GM21825 (cell line): ENCODE data around the gene DLG4.
A peak's percentile ranks its signal among the peaks of the same experiment; 100 is the strongest.
"Not testable (repeated sequence)": the region's sequence is repeated elsewhere in the genome, so short reads cannot be mapped to it uniquely, and the experiment has no call there.

ENCODE experiments used
- ATAC-seq: cut with Tn5 transposase; IDR thresholded peaks from one replicate; pipeline ENCODE4 v1.9.1; 2021; ENCODE audit warnings: mild to moderate bottlenecking, moderate library complexity; ENCODE audit not compliant: unreplicated experiment

Gene DLG4

GRCh38 chr17:7249830-7250229 is 30.2 kb upstream of the DLG4 start:
- ATAC-seq, result no peak

DNA sequence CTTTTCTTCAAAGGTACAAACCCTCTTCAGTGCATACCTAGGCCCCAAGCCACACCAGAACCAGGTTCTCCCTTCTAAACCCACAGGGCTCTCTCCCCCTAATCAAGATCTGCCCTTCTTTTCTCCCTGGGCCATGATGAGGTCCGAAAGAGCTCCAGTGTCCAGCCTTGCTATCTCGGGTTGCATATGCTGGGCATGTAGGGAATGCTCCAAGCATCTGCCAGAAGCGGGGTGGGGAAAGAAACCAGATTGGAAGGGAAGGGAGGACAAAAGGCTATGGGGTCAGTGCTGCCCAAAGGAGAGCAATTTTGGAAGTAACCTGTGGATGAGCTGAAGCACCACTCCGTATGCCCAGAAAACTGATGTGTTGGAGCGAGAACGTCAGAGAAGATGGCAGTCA is 29.6 kb upstream of the DLG4 start:
- no peak for ATAC-seq

- no peak for ATAC-seq
These were observed 29.2 kb upstream of the DLG4 start for GRCh38 chr17:7248796-7249195.

DNA sequence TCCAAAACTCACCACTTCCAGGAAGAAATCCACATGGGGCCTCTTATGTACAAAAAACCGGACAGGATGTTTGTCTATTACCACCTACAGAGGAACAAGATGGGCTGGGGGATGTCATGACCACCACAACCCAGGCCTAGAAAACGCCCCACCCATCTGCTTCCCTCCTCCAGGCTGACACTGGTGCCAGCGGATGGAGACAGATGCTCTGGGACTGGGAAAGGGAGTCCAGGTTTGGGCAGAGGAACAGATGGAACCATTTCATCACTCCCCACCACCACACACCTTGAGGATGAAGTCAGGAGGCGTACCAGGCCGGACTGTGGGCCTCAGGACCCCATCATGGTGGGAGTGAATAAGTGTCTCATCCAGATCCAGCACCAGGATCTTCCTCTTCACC is 27.1 kb upstream of the DLG4 start:
- no peak for ATAC-seq

GRCh38 chr17:7243838-7244237 is 24.2 kb upstream of the DLG4 start:
- ATAC-seq, result not testable (repeated sequence)

- ATAC-seq, result no peak
These were observed 23.8 kb upstream of the DLG4 start for GRCh38 chr17:7243453-7243729.

DNA sequence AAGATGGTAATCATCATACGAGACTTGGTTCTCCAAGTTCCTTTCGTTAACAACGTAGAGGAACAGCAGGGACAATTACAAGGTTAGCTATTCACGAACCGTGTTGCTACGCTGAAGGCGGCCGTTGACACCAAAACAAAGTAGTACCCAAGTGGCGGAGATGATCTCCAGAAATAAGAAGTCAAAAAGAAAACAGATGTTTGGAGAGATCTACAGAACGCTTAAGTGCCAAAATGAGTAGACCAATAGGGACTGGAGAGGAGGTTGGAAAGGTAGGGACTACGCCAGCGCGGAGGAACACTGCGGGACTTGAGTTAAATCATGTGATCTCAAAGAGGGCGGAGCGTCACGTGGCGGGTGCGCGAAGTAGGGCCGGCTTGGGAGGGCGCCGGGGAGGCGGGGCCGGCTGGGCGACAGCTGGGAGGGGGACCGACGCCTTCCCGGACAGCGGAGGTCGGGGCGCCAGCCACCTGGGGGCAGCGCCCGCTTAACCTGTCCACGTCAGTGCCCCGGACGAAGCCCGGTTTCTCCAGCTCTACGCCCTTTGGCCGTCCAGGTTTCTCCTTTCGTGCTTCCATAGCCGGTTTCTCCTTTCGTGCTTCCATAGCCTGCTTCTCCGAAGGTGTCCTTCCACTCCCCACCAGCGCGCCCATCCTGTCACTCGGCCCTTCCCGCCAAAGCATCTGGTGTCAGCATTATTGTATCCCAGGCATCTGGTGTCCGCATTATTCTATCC is 23.2 kb upstream of the DLG4 start:
- peak; percentile 37 for ATAC-seq

GRCh38 chr17:7241783-7242716 is 22.4 kb upstream of the DLG4 start, which contains the start of gene GABARAP:
Gene GABARAP, minus strand, starts transcription at chr17:7242449. Its CDS starts 119 bp downstream, at chr17:7242330.
- ATAC-seq, result peak; percentile 28

DNA sequence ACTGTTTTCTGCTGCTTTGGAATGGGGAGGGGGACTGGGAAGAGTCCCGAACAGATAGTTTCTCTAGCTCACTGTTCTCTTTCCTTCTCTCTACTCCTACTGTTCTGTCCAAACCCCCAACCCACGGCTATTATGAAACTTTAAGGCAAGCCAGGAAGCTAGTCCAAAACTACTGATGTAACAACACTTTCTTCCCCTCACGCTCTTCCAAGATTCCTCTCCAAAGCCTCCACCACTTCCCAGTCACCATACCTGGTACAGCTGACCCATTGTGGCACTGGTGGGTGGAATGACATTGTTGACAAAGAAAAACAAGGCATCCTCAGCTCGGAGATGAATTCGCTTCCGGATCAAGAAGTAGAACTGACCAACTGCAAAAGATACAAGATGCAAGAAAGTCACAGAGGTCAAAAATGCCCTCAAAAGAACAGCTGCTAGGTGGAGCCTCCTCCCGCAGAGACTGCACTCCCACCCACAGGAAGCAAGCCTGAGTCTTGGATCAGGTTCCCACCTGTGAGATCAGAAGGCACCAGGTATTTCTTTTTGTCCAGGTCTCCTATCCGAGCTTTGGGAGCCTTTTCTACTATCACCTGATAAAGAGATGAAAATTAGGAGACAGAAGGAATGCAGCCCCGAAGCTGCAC is 21.6 kb upstream of the DLG4 start:
- ATAC-seq, result no peak

DNA sequence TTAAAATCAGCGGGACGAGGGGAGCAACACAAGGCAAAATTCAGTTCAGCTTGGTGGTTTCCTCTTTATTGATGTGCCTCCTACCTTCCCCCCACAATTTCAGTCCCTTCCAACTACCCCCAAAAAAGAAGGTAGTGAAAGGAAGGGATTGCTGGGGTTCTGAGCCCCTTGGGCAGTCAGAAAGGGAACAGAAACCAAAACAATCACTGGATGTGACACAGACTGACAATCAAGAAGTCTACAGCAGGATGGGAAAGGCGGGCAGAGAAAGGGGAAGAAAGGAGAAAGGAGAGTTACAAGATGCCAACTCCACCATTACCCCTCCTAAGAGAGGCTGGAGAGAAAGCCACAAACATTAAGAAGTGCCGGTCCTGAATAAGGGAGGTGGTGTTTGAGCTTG is 20.7 kb upstream of the DLG4 start:
- no peak for ATAC-seq

- peak; percentile 39 for ATAC-seq
These were observed 19.7 kb upstream of the DLG4 start, which contains the start of gene PHF23 for GRCh38 chr17:7239091-7240027. Gene PHF23, minus strand, starts transcription at chr17:7239457. Its CDS starts 178 bp downstream, at chr17:7239279.

DNA sequence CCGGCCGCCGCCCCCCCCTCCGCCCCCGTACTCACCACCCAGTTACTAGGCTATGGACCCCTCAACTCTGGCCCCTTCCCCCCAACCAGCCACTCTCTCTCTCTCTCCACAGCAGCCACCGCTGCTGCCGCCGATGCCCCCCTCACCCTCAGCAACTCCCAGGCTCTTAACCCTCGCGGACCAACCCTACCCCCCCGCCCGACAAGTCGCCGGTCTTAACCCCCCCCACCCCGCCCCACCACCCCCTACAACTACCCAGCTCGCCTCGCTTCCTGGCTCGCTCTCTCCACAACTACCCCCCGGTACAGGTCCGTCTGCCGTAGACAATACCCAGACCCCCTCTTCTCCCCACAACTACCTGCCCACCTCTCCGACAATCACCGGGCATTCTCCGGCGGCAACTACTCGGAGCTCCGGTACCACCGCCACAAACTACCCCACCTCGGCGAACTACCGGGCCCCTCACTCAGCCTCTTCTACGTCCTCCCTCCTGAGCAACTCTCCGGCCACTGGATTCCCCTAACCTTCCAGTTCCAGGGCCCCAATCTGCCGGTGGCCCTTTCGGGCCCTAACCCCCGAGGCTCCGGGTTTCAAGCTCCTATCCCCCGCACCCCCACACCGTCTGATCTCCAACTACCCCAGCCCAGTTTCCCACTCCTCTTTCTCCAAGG is 18.9 kb upstream of the DLG4 start:
- no peak for ATAC-seq

DNA sequence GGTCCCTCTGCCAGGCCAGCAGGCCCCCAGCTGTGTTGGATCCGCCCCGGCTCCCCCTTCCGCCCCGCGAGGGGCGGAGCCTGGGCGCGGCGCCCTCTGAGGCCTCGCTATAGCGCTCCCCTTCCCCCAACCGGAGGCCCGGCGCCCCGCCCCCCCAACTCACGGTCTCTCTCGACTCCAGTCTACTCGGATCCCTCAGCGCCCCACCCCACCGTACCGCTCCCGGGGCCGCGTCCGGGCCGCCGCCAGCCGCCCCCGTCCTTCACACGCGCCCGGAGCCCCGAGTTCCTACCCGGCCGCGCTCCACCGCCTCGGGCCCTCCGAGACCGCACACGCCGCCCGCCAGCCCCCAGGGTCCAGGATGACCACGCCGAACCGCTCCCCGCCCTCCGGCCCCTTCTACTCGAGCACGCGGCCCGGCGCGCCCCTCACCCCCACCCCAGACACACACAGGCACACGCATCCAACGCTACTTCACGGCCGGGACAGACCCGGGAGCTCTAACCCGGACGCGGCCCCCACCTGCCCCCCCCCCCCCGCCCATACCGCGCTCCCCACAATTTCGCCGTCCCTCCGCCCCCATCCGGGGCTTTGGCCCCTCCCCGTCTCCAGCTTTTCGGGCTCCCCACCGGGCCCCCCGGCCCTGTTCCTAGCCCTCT is 18.3 kb upstream of the DLG4 start:
- no peak for ATAC-seq

GRCh38 chr17:7237266-7237760 is 17.7 kb upstream of the DLG4 start:
- ATAC-seq, result no peak

- ATAC-seq, result no peak
These were observed 17.2 kb upstream of the DLG4 start for GRCh38 chr17:7236808-7237207.

GRCh38 chr17:7235693-7236665 is 16.3 kb upstream of the DLG4 start:
- no peak for ATAC-seq

GRCh38 chr17:7234083-7234951 is 14.7 kb upstream of the DLG4 start, which contains the start of gene DVL2:
Gene DVL2, minus strand, starts transcription at chr17:7234517. Its CDS starts 255 bp downstream, at chr17:7234262.
- peak; percentile 37 for ATAC-seq
